Activated naive CD4-positive, alpha-beta T cell treated with anti-CD3 and anti-CD28 coated beads, Interleukin-2, amount 10 ng/mL, durations not matched to agents 5 hours and 36 hours (primary cell): Measurements from ENCODE around the gene WWOX. TPM values are rescaled to one million over a fixed set of nuclear protein-coding genes. Genes with fewer than 3 reads are reported as not detected.

Source experiments
- total RNA-seq, 2 experiments: library from RNA; stranded (reverse); gene quantifications; one replicate each; pipeline ENCODE4 v1.2.3, GENCODE V29; 2021

WWOX gene
- total RNA-seq = 10 to 100 TPM; 15.3 to 15.6 TPM

GRCh38 chr16:78099271-78100111 is at the start of gene WWOX:
Gene WWOX (plus strand): TSS chr16:78099654.

Other genes starting within 250 kb of the WWOX start
- not detected for gene CLEC3A, start 77.1 kb upstream of the WWOX start, total RNA-seq